MM.1S (cell line): ENCODE data around the gene SORCS2.

Source experiments
- EZH2phosphoT487 ChIP-seq: fragments of 300-600 bp; sonication (generic); IDR thresholded peaks from 2 replicates; pipeline ENCODE4 v1.6.1; 2018; ENCODE audit warnings: antibody characterized with exemption, low read length
- TF ChIP-seq, protein P1 (sequence below): fragments of 300-600 bp; sonication (generic); IDR thresholded peaks from 2 replicates; pipeline ENCODE4 v1.5.1; 2016; ENCODE audit warnings: antibody characterized with exemption, low read length, mixed read lengths

DNA sequence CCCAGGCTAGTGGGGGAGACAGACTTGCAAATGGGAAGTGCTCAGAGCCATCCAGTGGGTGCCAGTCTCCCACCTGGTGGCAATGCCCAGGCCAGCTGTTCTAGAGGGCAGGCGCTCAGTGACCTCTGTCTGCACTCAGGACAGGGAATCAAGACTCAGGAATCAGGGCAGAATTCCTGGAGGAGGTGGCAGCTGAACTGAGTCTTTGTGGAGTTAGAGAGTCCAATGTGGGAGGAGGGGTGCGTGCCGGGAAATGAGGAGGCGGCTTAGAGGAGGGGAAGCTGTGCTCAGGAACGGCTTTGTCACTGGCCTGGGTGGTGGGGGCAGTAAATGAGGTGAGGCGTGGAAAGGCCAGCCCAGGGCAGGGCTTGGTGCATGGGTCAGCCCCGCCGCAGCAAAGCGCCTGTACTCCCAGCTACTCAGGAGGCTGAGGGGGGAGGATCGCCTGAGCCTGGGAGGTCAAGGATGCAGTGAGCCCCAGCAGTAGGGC lies 31.3 kb upstream of the SORCS2 start:
- TF ChIP-seq, protein P1, sequence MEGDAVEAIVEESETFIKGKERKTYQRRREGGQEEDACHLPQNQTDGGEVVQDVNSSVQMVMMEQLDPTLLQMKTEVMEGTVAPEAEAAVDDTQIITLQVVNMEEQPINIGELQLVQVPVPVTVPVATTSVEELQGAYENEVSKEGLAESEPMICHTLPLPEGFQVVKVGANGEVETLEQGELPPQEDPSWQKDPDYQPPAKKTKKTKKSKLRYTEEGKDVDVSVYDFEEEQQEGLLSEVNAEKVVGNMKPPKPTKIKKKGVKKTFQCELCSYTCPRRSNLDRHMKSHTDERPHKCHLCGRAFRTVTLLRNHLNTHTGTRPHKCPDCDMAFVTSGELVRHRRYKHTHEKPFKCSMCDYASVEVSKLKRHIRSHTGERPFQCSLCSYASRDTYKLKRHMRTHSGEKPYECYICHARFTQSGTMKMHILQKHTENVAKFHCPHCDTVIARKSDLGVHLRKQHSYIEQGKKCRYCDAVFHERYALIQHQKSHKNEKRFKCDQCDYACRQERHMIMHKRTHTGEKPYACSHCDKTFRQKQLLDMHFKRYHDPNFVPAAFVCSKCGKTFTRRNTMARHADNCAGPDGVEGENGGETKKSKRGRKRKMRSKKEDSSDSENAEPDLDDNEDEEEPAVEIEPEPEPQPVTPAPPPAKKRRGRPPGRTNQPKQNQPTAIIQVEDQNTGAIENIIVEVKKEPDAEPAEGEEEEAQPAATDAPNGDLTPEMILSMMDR = no peak
- TF ChIP-seq EZH2phosphoT487 = no peak
